DMS53 treated with DMSO at 0.1 percent for 48 hours (cell line): ENCODE results near the gene DOHH.
"Not testable (repeated sequence)": the region's sequence is repeated elsewhere in the genome, so short reads cannot be mapped to it uniquely, and the experiment has no call there.

Experiments
- DNase-seq: peaks from one replicate; lab custom pipeline; 2025; ENCODE audit not compliant: unreplicated experiment; lab: John Stamatoyannopoulos, UW

Gene DOHH

GRCh38 chr19:3459965-3460582 lies 40.4 kb downstream of the DOHH start:
- DNase-seq, result no peak

- no peak for DNase-seq
Observed at GRCh38 chr19:3459089-3459881, 41.2 kb downstream of the DOHH start.

- no peak for DNase-seq
Observed at GRCh38 chr19:3458229-3459088, 42.0 kb downstream of the DOHH start.

GRCh38 chr19:3457528-3458228 lies 42.8 kb downstream of the DOHH start:
- no peak for DNase-seq

GRCh38 chr19:3456925-3457527 lies 43.4 kb downstream of the DOHH start:
- DNase-seq, result no peak

GRCh38 chr19:3455960-3456601 lies 44.4 kb downstream of the DOHH start:
- DNase-seq, result no peak

- DNase-seq, result no peak
Observed at GRCh38 chr19:3455393-3455955, 45.0 kb downstream of the DOHH start.

GRCh38 chr19:3454656-3455392 lies 45.6 kb downstream of the DOHH start:
- no peak for DNase-seq

- no peak for DNase-seq
Observed at GRCh38 chr19:3453840-3454239, 46.6 kb downstream of the DOHH start.

- not testable (repeated sequence) for DNase-seq
Observed at GRCh38 chr19:3452942-3453214, 47.6 kb downstream of the DOHH start.

GRCh38 chr19:3452171-3452941 lies 48.1 kb downstream of the DOHH start:
- DNase-seq, result no peak

GRCh38 chr19:3451451-3451866 lies 49.0 kb downstream of the DOHH start:
- DNase-seq, result no peak

- DNase-seq, result no peak
Observed at GRCh38 chr19:3450796-3451411, 49.6 kb downstream of the DOHH start.

- no peak for DNase-seq
Observed at GRCh38 chr19:3448616-3449334, 51.7 kb downstream of the DOHH start.

- not testable (repeated sequence) for DNase-seq
Observed at GRCh38 chr19:3446657-3447056, 53.8 kb downstream of the DOHH start.

- no peak for DNase-seq
Observed at GRCh38 chr19:3444695-3445234, 55.7 kb downstream of the DOHH start.
